HUES6 (cell line): ENCODE data around the gene CSNK1G3.

Experiments used
- H3K27ac ChIP-seq: 2 replicates; pipeline ENCODE4 v1.7.0; 2013; ENCODE audit warnings: low read depth, mild to moderate bottlenecking, low read length, inconsistent platforms
- H3K27me3 ChIP-seq: 2 replicates; pipeline ENCODE4 v1.6.1; 2013; ENCODE audit warnings: low read length; ENCODE audit not compliant: control insufficient read depth, insufficient read depth
- H3K36me3 ChIP-seq: 2 replicates; pipeline ENCODE4 v1.6.1; 2013; ENCODE audit warnings: low read length; ENCODE audit not compliant: control insufficient read depth, insufficient read depth
- H3K4me1 ChIP-seq: 2 replicates; pipeline ENCODE4 v1.6.1; 2013; ENCODE audit warnings: low read length; ENCODE audit not compliant: control insufficient read depth, insufficient read depth
- H3K4me3 ChIP-seq: 2 replicates; pipeline ENCODE4 v1.5.1; 2013; ENCODE audit warnings: low read depth, low read length
- H3K9ac ChIP-seq: one replicate; pipeline ENCODE4 v1.6.1; 2013; ENCODE audit warnings: mild to moderate bottlenecking, low read length
- H3K9me3 ChIP-seq: 2 replicates; pipeline ENCODE4 v1.6.1; 2013; ENCODE audit warnings: low read depth, low read length; ENCODE audit not compliant: control insufficient read depth, insufficient read depth

CSNK1G3 gene

GRCh38 chr5:123639244-123639643 is 127.3 kb downstream of the CSNK1G3 start:
- Histone ChIP-seq H3K4me1 (no peaks in the 10 kb centered on the region), H3K9ac (no peak overlapping the region), H3K27ac (no peak overlapping the region), H3K27me3 (no peaks in the 10 kb centered on the region), H3K4me3 (no peak overlapping the region), H3K9me3 (0 out of 2 replicates have a peak, but pooled peaks cover 8% of the 10 kb centered on the region), H3K36me3 (no peaks in the 10 kb centered on the region)

GRCh38 chr5:123645024-123645603 is 133.1 kb downstream of the CSNK1G3 start:
- H3K9ac ChIP-seq = no peak overlapping the region
- no peak overlapping the region for H3K27ac ChIP-seq
- no peaks in the 10 kb centered on the region for H3K9me3 ChIP-seq
- H3K27me3 ChIP-seq = no peaks in the 10 kb centered on the region
- no peaks in the 10 kb centered on the region for H3K36me3 ChIP-seq
- no peak overlapping the region for H3K4me3 ChIP-seq
- H3K4me1 ChIP-seq = no peaks in the 10 kb centered on the region

- H3K27ac ChIP-seq = no peak overlapping the region
- no peaks in the 10 kb centered on the region for H3K4me1 ChIP-seq
- H3K4me3 ChIP-seq = no peak overlapping the region
- H3K9me3 ChIP-seq = no peaks in the 10 kb centered on the region
- H3K9ac ChIP-seq = no peak overlapping the region
- no peaks in the 10 kb centered on the region for H3K27me3 ChIP-seq
- no peaks in the 10 kb centered on the region for H3K36me3 ChIP-seq
Measured at GRCh38 chr5:123647066-123647465, 135.1 kb downstream of the CSNK1G3 start.

- Histone ChIP-seq H3K9ac (no peak overlapping the region), H3K27me3 (no peaks in the 10 kb centered on the region), H3K4me1 (no peaks in the 10 kb centered on the region), H3K36me3 (no peaks in the 10 kb centered on the region), H3K9me3 (no peaks in the 10 kb centered on the region), H3K27ac (no peak overlapping the region), H3K4me3 (no peak overlapping the region)
Measured at GRCh38 chr5:123651234-123651633, 139.3 kb downstream of the CSNK1G3 start.

GRCh38 chr5:123659011-123659410 is 147.0 kb downstream of the CSNK1G3 start:
- Histone ChIP-seq H3K4me3 (no peak overlapping the region), H3K9ac (no peak overlapping the region), H3K4me1 (no peaks in the 10 kb centered on the region), H3K27me3 (no peaks in the 10 kb centered on the region), H3K36me3 (no peaks in the 10 kb centered on the region), H3K9me3 (peaks cover 4% of the 10 kb centered on the region; the same call in 1 of the 2 replicates), H3K27ac (no peak overlapping the region)

- no peak overlapping the region for H3K27ac ChIP-seq
- H3K27me3 ChIP-seq = no peaks in the 10 kb centered on the region
- H3K36me3 ChIP-seq = no peaks in the 10 kb centered on the region
- H3K4me1 ChIP-seq = no peaks in the 10 kb centered on the region
- peaks cover 4% of the 10 kb centered on the region; the same call in 1 of the 2 replicates for H3K9me3 ChIP-seq
- H3K4me3 ChIP-seq = no peak overlapping the region
- no peak overlapping the region for H3K9ac ChIP-seq
Measured at GRCh38 chr5:123659495-123659894, 147.5 kb downstream of the CSNK1G3 start.

- H3K27me3 ChIP-seq = no peaks in the 10 kb centered on the region
- H3K27ac ChIP-seq = no peak overlapping the region
- H3K36me3 ChIP-seq = no peaks in the 10 kb centered on the region
- H3K4me1 ChIP-seq = no peaks in the 10 kb centered on the region
- peaks cover 21% of the 10 kb centered on the region for H3K9me3 ChIP-seq
- H3K4me3 ChIP-seq = no peak overlapping the region
- no peak overlapping the region for H3K9ac ChIP-seq
Measured at GRCh38 chr5:123664961-123665360, 153.0 kb downstream of the CSNK1G3 start.

GRCh38 chr5:123665822-123666371 is 153.9 kb downstream of the CSNK1G3 start:
- Histone ChIP-seq H3K36me3 (no peaks in the 10 kb centered on the region), H3K27ac (no peak overlapping the region), H3K9me3 (peaks cover 21% of the 10 kb centered on the region), H3K4me3 (no peak overlapping the region), H3K27me3 (no peaks in the 10 kb centered on the region), H3K9ac (no peak overlapping the region), H3K4me1 (no peaks in the 10 kb centered on the region)
